ENCODE data around the gene VPS4A. TPM values are rescaled to one million over a fixed set of nuclear protein-coding genes. Genes with fewer than 3 reads are reported as not detected.

The VPS4A gene
- total and polyA plus RNA-seq, 5 experiments from 2014 or later, result 28.4 to 52.2 (median 36.1) TPM

DNA sequence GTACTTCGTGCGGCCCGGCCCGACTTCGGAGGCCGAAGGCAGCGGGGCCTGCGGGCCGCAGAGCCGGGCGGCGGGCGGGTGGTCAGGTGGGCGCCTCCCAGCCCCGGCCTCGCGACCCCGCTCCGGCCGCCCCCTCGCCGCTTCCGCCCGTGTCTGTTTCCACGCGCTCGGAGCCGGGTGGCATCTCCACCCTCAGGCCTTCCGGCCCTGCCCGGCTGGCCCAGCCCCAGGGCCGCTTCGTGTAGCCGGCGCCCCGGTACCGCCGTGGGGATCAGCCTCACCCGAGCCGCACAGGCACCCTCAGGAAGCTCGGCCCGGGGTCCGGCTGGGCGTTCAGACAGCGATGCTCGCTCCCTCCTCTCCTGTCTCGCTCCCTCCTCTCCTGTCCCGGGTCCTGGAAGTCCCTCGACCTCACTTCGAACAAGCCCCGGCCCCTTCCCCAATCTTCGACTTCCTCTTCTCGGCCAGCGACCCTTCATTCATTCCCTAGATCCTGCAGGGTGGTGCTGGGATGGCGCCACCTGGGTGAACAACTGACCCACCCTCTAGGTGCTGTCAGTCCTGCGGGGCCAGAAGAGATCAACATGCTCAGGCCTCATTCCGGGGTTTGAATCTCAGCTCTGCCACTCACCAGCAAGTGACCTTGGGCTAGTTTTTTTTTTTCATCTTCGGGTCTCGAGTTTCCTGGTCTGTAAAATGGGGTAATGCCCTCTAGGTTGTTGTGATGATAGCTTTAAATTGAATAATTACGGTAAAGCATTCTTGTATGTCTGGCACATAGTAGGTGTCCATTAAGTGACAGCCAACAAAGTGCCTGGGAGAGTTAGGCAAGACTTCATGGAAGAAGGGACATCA is 610 bp downstream of the VPS4A start:
- peak in 6 of 10 donors; percentile 6 to 64 (median 33) for DNase-seq
- Mint-ChIP-seq H3K4me3 (peak overlapping the region; percentile 90 to 100 (median 99)), H3K27ac (peak overlapping the region; percentile 87 to 98 (median 96)), H3K27me3 (no peaks in the 10 kb centered on the region), H3K4me1 (peaks cover 17 to 35% (median 32%) of the 10 kb centered on the region in 4 donors), H3K36me3 (peaks cover 0 to 32% (median 0%) of the 10 kb centered on the region in 3 donors), H3K9me3 (no peaks in the 10 kb centered on the region)
- peak; percentile 42 to 57 for ATAC-seq
- POLR2A ChIA-PET, result interaction anchor here (0.9 to 2.6 kb wide), 5 partner anchors 14 to 985 kb away, joined by 3 to 17 read pairs (median 5); partner anchors contain the start of genes COG8, NIP7 and PDF

DNA sequence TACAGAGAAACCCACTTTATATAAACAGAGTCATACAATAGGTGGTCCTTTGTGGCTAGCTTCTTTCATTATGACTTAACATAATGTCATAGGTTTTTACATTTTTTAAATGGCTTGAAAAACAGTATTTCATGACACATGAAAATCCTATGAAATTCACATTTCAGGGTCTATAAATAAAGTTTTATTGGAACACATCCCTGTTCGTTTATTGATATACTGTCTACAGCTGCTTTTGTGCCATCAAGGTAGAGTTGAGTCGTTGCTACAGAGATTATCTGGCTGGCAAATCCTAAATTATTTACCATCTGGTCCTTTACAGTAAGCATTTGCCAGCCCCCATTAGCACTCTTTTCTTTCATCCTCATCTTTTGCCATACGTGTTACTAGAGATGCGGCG is 2.3 kb downstream of the VPS4A start:
- peak overlapping the region in 7 of 10 donors; percentile 11 to 87 (median 56) for H3K27ac Mint-ChIP-seq
- POLR2A ChIA-PET, result interaction anchor here (0.9 to 1.5 kb wide), 4 partner anchors 10 to 27 kb away, joined by 3 to 6 read pairs (median 4); partner anchors contain the start of gene PDF

DNA sequence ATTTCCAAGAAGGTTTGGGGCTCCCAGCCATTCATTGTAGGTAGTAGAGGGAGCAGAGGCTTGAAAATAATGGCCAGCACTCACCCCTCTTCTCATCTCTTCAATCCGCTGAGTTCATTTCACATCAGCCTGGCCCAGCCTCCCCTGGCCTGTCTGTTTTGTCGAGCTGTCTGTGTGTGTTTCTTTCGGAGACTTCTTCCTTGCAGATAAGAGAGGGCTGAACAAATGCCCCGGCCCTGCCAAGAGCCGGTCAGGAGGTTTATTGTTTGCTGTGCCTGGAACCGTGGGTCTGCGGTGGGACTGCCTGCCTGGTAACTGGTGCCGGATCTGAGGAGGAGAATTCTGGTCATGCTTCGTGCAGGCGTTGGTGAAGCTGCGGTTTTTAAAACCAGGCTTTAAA is 3.4 kb downstream of the VPS4A start:
- Mint-ChIP-seq H3K27me3 (no peaks in the 10 kb centered on the region), H3K36me3 (peaks cover 0 to 51% (median 3%) of the 10 kb centered on the region in 3 donors), H3K4me1 (peaks cover 19 to 38% (median 30%) of the 10 kb centered on the region in 4 donors), H3K9me3 (no peaks in the 10 kb centered on the region), H3K27ac (peak overlapping the region in 4 of 10 donors; percentile 6 to 56 (median 38)), H3K4me3 (no peak overlapping the region)
- ATAC-seq (no peak), DNase-seq (no peak)
- POLR2A ChIA-PET, result interaction anchor here (0.5 to 5.3 kb wide), 3 partner anchors 14 to 1376 kb away, joined by 3 to 31 read pairs (median 5); partner anchors contain the start of gene PDF

More for the DNA sequence above, 2.3 kb downstream of the VPS4A start:
- Mint-ChIP-seq H3K4me1 (peaks cover 17 to 35% (median 32%) of the 10 kb centered on the region in 4 donors), H3K4me3 (peak overlapping the region; percentile 46 to 97 (median 64)), H3K27me3 (no peaks in the 10 kb centered on the region), H3K36me3 (peaks cover 0 to 40% (median 0%) of the 10 kb centered on the region in 3 donors), H3K9me3 (no peaks in the 10 kb centered on the region)
- no peak for ATAC-seq
- DNase-seq, result no peak

DNA sequence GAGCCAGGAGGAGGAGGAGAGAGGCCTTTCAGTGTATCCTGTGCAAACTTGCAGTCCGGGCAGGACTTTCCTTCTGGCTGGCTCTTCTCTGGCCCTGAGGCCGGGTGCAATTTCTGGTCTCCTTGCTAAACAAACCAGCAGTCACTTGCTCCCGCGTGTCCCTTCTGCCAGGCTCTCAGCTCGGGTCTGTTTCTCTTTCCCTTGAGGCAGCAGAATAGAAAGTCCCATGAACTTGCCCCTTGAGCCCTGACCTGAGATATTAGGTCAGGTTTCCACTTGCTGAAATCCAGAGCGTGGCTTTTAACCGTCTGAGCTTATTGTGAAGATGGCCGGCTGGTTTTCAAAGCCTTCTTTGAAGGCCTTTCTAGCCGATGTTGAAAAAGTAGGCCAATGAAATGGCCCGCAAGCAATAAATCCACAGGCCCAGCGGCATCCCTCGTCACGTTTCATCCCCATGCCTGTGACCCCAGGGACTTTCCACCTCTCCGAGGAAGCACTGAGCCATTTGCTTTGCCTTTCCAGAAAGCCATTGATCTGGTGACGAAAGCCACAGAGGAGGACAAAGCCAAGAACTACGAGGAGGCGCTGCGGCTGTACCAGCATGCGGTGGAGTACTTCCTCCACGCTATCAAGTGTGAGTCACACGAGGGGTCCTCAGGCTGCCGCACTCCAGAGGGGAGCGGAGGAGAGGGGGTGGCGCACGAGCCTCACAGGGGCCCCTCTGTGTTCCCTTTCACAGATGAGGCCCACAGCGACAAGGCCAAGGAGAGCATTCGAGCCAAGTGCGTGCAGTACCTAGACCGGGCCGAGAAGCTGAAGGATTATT is 4.5 kb downstream of the VPS4A start:
- peak overlapping the region in 2 of 10 donors; percentile 47 to 67 for H3K27ac Mint-ChIP-seq
- no peak for DNase-seq
- POLR2A ChIA-PET, result interaction anchor here (0.6 to 5.3 kb wide), 2 partner anchors 12 to 22 kb away, joined by 4 to 31 read pairs; partner anchors contain the start of gene PDF
- H3K9me3 Mint-ChIP-seq, result no peaks in the 10 kb centered on the region
- no peak overlapping the region for H3K4me3 Mint-ChIP-seq
- no peaks in the 10 kb centered on the region for H3K27me3 Mint-ChIP-seq
- H3K36me3 Mint-ChIP-seq, result peaks cover 0 to 56% (median 5%) of the 10 kb centered on the region in 3 donors
- no peak for ATAC-seq
- peaks cover 19 to 36% (median 25%) of the 10 kb centered on the region in 4 donors for H3K4me1 Mint-ChIP-seq

DNA sequence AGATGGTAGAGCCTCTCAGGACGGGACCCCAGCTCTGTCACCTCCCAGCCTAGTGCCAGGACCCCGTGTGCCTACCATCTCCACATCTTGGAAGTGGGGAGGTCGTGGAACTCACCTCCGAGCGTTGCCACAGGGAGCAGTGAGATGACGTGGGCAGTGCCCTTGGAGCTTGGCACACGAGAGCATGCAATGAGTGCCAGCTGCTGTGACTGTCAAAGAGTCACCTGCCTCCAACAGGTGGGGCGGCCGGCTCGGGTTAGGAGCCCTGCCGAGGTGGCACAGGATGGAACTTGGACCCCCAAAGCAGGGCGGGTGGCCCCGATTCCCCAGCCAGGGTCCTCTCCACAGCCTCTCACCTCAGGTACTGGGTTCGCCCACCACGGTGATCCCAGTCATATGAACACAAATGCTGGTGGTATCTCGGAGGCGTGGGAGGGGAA is 5.5 kb downstream of the VPS4A start:
- no peak for DNase-seq
- POLR2A ChIA-PET, result interaction anchor here (5.3 kb wide), 1 partner anchor 11 kb away, joined by 31 read pairs; the partner anchor contains the start of gene PDF
- no peaks in the 10 kb centered on the region for H3K27me3 Mint-ChIP-seq
- no peak overlapping the region for H3K4me3 Mint-ChIP-seq
- peaks cover 21 to 36% (median 24%) of the 10 kb centered on the region in 4 donors for H3K4me1 Mint-ChIP-seq
- ATAC-seq, result no peak
- peaks cover 0 to 65% (median 9%) of the 10 kb centered on the region in 3 donors for H3K36me3 Mint-ChIP-seq
- H3K27ac Mint-ChIP-seq, result no peak overlapping the region
- no peaks in the 10 kb centered on the region for H3K9me3 Mint-ChIP-seq

DNA sequence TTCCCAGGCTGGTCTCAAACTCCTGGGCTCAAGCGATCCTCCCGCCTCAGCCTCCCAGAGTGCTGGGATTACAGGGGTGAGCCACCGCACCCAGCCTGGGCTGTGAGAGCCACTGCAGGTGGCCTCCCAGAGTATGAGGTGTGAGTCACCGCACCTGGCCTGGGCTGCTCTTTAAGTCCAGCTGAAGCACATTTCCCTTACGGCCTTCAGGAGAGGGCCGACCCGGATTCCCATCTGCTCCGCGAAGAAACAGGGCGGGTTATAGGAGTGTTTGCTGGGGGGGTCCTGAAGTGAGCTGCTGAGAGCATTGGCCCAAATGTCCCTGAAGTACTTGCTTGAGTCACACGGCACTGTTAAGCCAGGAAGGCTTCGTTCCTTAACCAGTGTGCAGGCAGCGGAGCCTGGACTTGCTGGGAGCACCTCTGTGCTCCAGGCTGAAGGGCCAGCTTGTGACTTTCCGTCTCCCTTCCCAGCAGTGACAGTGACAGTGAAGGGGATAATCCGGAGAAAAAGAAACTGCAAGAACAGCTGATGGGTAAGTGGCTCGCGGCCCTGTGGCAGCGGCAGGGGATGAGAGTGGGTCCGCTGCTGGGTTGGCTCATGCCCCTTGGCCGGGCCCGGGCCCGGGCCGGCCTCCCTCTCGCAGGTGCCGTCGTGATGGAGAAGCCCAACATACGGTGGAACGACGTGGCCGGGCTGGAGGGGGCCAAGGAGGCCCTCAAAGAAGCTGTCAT is 7.2 kb downstream of the VPS4A start:
- POLR2A ChIA-PET, result interaction anchor here (0.7 to 5.3 kb wide), 2 partner anchors 10 to 35 kb away, joined by 8 to 31 read pairs; partner anchors contain the start of gene PDF
- Mint-ChIP-seq H3K27me3 (no peaks in the 10 kb centered on the region), H3K9me3 (no peaks in the 10 kb centered on the region), H3K27ac (no peak overlapping the region), H3K4me1 (peaks cover 10 to 31% (median 18%) of the 10 kb centered on the region in 4 donors), H3K4me3 (no peak overlapping the region), H3K36me3 (peaks cover 0 to 79% (median 9%) of the 10 kb centered on the region in 3 donors)
- DNase-seq (no peak), ATAC-seq (no peak)

DNA sequence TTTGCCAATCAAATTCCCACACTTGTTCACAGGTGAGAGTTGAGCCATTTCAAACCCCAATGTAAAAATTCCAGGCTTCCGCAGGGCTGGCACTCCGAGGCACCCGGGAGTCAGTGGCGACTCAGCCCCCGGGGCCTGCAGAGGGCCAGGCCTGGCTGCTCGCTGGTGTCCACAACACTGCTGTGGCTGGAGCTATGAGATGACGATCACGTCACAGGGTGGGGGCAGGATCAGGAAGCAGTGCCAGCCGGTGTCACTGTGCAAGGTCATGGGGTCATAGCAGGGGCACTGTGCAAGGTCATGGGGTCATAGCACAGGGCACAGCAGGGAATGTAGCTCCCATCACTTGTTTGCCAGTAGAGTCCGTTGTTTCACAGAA is 7.8 kb downstream of the VPS4A start:
- peaks cover 0 to 79% (median 9%) of the 10 kb centered on the region in 3 donors for H3K36me3 Mint-ChIP-seq
- DNase-seq (no peak), ATAC-seq (no peak)
- peaks cover 5 to 27% (median 15%) of the 10 kb centered on the region in 4 donors for H3K4me1 Mint-ChIP-seq
- H3K9me3 Mint-ChIP-seq, result no peaks in the 10 kb centered on the region
- H3K27me3 Mint-ChIP-seq, result no peaks in the 10 kb centered on the region
- H3K27ac Mint-ChIP-seq, result peak overlapping the region in 1 of 10 donors; percentile 48
- POLR2A ChIA-PET, result interaction anchor here (5.3 kb wide), 1 partner anchor 9 kb away, joined by 31 read pairs; the partner anchor contains the start of gene PDF
- no peak overlapping the region for H3K4me3 Mint-ChIP-seq

DNA sequence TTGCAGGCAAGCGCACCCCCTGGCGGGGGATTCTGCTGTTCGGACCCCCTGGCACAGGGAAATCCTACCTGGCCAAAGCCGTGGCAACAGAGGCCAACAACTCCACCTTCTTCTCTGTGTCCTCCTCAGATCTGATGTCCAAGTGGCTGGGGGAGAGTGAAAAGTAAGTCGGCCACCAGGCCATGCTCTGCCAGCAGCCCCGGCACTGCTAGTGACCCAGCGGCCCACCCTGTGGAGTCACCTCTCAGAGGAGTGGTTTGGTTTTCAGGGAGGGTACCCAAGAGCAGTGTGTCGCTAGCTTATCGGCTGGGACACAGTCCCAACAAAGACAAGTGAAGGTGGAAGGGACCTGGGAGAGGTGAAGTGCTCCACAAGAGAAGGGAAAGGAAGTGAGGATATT is 8.2 kb downstream of the VPS4A start:
- peaks cover 2 to 27% (median 14%) of the 10 kb centered on the region in 4 donors for H3K4me1 Mint-ChIP-seq
- H3K27ac Mint-ChIP-seq, result peak overlapping the region in 1 of 10 donors; percentile 85
- POLR2A ChIA-PET, result interaction anchor here (5.3 kb wide), 1 partner anchor 9 kb away, joined by 31 read pairs; the partner anchor contains the start of gene PDF
- peaks cover 0 to 79% (median 9%) of the 10 kb centered on the region in 3 donors for H3K36me3 Mint-ChIP-seq
- H3K27me3 Mint-ChIP-seq, result no peaks in the 10 kb centered on the region
- no peak overlapping the region for H3K4me3 Mint-ChIP-seq
- ATAC-seq (no peak), DNase-seq (no peak)
- H3K9me3 Mint-ChIP-seq, result no peaks in the 10 kb centered on the region

DNA sequence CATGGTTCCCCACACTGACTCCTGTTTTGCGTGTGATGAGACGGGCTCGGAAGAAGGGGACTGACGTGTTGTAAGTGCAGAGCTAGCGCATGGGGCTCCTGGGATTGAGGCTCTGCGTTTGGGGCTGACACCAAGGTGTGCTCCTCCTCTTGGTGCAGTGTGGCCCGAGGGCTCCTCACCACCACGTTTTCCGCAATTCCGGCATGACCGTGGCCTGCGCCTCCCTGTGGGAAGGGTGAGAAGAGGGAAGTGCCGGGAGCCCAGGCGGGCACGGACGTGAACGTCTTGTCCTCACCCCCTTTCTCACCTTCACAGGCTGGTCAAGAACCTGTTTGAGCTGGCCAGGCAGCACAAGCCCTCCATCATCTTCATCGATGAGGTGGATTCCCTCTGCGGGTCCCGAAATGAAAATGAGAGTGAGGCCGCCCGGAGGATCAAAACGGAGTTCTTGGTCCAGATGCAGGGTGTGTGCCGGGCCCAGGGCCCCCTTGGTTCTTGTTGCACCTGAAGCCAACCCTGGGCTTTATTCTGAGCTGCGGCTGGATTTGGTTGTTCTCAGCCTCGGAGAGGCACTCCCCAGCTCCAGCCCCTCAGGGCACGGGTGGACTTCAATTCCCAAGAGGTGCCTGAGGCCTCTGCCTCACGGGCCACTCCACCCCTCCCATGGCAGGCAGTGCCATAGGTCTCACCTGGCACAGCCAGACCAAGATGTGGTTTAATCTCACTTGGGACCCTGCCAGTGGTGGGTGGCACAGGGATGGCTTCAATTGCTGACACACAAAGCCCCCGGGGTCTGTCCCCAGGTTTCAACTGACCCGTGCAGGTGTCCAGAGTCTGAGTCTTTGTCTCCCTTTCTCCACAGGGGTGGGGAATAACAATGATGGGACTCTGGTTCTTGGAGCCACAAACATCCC is 8.9 kb downstream of the VPS4A start:
- Mint-ChIP-seq H3K27ac (no peak overlapping the region), H3K36me3 (peaks cover 0 to 78% (median 9%) of the 10 kb centered on the region in 3 donors), H3K27me3 (no peaks in the 10 kb centered on the region), H3K4me3 (no peak overlapping the region), H3K4me1 (peaks cover 4 to 30% (median 15%) of the 10 kb centered on the region in 4 donors), H3K9me3 (no peaks in the 10 kb centered on the region)
- POLR2A ChIA-PET, result interaction anchor here (5.3 kb wide), 1 partner anchor 8 kb away, joined by 31 read pairs; the partner anchor contains the start of gene PDF
- ATAC-seq, result no peak
- no peak for DNase-seq

DNA sequence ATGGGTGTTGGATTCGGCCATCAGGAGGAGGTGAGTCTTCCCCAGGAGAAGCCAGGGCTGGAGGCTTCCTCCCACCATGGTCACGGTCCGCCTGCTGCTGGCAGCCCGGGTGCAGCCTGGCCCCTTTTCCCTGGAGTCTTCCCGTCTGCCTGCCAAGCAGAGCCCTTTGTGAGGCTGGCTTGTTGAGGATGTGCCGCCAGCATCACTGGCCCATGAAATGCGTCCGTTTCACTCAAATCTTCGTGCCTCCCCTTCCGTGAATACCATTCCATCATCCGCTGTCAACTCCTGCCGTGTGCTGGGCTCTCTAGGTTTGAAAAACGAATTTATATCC is 9.6 kb downstream of the VPS4A start:
- Mint-ChIP-seq H3K36me3 (peaks cover 0 to 82% (median 9%) of the 10 kb centered on the region in 3 donors), H3K9me3 (no peaks in the 10 kb centered on the region), H3K27me3 (no peaks in the 10 kb centered on the region), H3K27ac (peak overlapping the region in 3 of 10 donors; percentile 42 to 71 (median 62)), H3K4me1 (peaks cover 5 to 33% (median 15%) of the 10 kb centered on the region in 4 donors), H3K4me3 (no peak overlapping the region)
- DNase-seq, result no peak
- no peak for ATAC-seq
- POLR2A ChIA-PET, result interaction anchor here (0.9 kb wide), 1 partner anchor 9 kb away, joined by 3 read pairs; the partner anchor contains the start of gene PDF

Data from naive thymus-derived CD8-positive, alpha-beta T cell (primary cell).